GM21576 (cell line): ENCODE measurements around the gene MRPL12.
"Not testable (repeated sequence)": the region's sequence is repeated elsewhere in the genome, so short reads cannot be mapped to it uniquely, and the experiment has no call there.

Source experiments
- ATAC-seq: cut with Tn5 transposase; IDR thresholded peaks from one replicate; pipeline ENCODE4 v1.9.1; 2021; ENCODE audit warnings: mild to moderate bottlenecking, moderate library complexity; ENCODE audit not compliant: unreplicated experiment

Gene MRPL12

GRCh38 chr17:81702934-81703746 is at the start of gene MRPL12:
Gene MRPL12 (plus strand): TSS chr17:81703367. CDS start chr17:81703502, 135 bp downstream.
- ATAC-seq, result peak; percentile 69

DNA sequence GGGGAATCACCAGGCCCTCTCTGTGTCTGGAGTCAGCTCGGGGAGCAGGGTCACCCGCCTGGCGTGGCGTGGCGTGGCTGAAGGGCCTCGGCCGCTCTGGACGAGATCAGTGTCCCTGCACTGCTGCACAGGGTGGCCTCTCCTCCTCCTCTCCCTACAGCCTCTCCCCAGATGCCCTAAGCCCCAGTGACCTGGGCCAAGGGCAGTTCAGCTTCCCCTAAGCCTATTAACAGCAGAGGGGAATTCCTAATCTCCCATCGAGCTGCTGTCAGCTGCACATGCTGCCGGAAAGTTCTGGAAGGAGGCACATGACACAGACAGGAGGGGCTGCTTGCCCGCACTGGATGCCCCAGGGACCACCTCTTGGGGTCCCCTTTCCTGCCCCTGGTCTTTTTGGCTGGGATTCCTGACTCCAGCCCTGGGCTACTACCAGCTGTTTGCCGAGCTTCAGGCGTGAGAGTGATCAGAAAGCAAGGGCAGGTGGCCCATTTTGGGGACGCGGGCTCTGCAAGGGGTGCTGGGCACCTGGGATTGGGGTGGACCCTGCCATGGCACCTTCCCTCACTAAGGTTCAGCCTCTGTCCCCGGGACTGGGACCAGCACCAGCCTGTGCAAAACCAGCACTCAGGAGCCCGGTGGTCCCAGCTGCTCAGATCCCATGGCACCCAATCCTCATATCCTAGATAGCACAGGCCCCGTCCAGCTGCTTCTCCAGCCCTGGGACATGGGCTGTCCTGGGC is 47.6 kb upstream of the MRPL12 start:
- no peak for ATAC-seq

DNA sequence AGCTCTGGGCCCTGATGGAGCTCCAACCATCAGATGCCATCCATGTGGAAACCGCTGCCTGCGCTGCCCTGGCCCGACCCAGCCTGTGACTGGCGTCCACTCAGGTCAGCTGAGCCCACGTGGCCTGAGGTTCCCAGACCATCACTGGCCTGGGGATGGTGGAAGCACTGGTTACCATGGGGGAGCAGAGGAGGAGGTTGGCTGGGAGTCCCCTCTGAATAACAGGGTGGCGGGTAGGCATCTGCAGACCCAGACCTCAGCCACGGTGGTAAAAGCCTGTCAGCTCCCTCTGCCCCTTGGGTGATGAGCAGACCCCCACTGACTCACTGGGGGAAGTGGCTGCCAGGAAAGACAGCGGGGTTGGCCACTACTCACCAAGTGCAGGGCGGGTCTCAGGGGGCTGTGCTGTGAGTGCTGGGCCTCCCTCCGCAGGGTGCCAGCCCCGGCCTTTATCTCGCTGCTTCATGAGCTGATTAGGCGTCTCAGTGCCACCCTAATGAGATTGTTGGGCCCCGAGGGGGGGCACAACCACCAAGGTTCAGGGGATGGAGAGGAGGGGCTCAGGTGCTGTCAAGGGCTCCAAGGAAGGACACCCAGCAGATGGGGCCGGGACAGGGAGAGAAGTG is 46.9 kb upstream of the MRPL12 start, which contains the start of gene PDE6G:
TSS of gene PDE6G (minus strand) at position 425 of the 626 bp plus-strand sequence. CDS start 3,237 bp downstream, outside the sequence.
- no peak for ATAC-seq

GRCh38 chr17:81656835-81657234 is 46.3 kb upstream of the MRPL12 start:
- ATAC-seq, result no peak

- no peak for ATAC-seq
Observed at GRCh38 chr17:81659038-81659437, 44.1 kb upstream of the MRPL12 start.

DNA sequence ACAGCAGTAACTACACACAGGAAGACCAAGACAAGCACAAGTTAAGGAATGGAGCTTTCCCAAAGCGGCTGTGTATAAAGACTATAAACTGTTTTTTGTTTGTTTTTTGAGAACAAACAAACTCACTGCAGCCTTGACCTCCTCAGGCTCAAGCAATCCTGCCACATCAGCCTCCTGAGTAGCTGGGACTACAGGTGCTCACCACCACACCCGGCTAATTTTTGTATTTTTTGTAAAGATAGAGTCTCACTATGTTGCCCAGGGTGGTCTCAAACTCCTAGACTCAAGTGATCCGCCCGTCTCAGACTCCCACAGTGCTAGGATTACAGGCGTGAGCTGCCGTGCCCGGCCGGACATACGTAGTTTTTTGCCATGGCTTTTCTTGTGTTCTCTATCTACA is 42.7 kb upstream of the MRPL12 start:
- no peak for ATAC-seq

DNA sequence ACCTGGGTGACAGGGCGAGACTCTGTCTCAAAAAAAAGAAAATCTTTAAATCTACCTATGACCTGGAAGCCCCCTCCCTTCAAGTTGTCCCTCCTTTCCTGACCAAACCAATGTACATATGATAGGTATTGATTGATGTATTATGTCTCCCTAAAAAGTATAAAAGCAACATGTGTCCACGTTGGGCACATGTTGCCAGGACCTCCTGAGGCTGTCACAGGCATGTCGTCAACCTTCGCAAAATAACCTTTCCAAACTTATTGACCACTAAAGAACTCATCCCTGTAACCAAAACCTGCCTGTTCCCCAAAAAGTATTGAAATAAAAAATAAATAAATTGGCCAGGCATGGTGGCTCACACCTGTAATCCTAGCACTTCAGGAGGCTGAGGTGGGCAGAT is 41.2 kb upstream of the MRPL12 start:
- ATAC-seq, result no peak

- ATAC-seq, result no peak
Observed at GRCh38 chr17:81664051-81664470, 39.1 kb upstream of the MRPL12 start.

- peak; percentile 6 for ATAC-seq
Observed at GRCh38 chr17:81665205-81666091, 37.7 kb upstream of the MRPL12 start.

GRCh38 chr17:81666092-81666341 is 37.1 kb upstream of the MRPL12 start:
- peak; percentile 13 for ATAC-seq

DNA sequence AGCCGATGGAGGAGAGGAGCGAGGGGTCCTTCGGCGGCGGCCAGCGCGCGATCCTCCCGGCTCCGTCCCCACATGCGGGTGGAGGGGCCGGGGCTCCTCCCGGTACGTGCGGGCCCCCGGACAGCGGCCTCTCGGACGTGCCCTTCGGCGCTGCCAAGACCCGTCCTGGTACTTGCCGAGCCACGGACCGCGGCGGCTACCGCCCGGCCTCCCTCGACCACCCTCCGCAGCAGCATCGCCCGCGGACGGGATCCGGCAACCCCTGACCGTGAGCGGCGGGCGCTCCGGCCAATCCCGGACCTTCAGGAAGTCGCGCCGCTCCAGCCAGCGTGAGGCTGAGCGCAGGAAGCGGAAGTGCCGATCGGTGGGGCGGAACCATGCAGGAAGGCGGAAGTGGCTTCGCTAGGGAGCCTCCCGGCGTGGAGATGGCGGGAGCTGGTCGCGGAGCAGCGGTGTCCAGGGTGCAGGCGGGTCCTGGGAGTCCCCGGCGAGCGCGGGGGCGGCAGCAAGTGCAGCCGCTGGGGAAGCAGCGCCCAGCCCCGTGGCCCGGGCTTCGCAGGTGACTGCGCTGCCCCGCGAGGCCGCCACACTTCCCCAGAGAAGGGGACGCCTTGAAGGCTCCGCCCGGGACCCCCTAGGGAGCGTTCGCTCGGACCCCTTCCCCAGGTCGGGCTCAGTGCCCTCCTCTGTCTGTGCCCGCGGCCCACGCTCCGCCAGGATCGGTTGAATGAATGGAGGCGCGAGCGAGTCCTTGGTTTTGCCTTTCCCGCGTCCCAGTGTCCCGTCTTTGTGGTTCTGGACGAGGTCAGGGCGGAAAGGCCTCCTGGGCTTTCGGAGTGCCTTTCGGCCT is 36.6 kb upstream of the MRPL12 start, which contains the start of the genes CCDC137 and OXLD1:
TSS of gene CCDC137 (plus strand) at position 396 of the 850 bp plus-strand sequence. CDS start at position 426, 30 bp downstream.
TSS of gene OXLD1 (minus strand) at position 264 of the 850 bp plus-strand sequence. CDS start at position 236, 28 bp downstream.
- peak; percentile 90 for ATAC-seq

- ATAC-seq, result no peak
Observed at GRCh38 chr17:81667754-81668153, 35.4 kb upstream of the MRPL12 start.

DNA sequence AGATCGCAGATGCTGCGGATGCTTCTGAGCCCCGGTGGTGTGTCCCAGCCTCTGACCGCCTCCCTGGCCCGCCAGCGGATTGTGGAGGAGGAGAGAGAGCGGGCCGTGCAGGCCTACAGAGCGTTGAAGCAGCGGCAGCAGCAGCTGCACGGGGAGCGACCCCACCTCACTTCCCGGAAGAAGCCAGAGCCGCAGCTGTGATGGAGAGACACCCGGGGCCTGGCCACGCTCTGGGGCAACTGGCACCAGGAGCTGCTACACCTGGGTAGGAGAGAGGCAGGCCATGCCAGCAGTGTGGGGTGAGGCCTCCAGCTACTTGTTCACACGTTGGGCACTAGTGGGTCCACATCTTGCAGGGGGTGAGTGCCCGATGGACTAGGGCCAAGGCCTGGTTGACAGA is 30.7 kb upstream of the MRPL12 start:
- no peak for ATAC-seq

- ATAC-seq, result no peak
Observed at GRCh38 chr17:81672954-81673353, 30.2 kb upstream of the MRPL12 start.

- no peak for ATAC-seq
Observed at GRCh38 chr17:81673561-81674258, 29.5 kb upstream of the MRPL12 start.

GRCh38 chr17:81675515-81676221 is 27.5 kb upstream of the MRPL12 start:
- not testable (repeated sequence) for ATAC-seq

- no peak for ATAC-seq
Observed at GRCh38 chr17:81676906-81677305, 26.3 kb upstream of the MRPL12 start.

DNA sequence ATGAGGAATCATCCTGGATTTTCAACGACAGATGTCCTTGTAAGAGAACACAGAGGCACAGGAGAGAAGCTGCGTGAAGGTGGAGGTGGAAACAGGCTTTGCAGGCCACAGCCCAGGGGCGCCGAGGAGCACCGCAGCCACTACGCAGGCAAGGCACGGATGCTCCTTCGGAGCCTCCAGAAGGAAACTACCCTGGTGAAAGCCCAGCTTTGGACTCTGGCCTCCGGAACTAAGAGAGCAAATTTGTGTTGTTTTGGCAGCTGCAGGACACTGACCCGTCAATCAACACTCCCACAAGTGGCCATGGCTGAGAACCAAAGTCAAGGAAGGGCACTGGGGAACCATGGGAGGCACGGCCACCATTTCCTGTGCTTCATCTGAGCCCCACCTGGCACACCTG is 23.0 kb upstream of the MRPL12 start:
- no peak for ATAC-seq
